Esophagus squamous epithelium (tissue), 4 donors: ENCODE results near the gene PARL.

Experiments used
- CTCF ChIP-seq, 6 experiments: fragments of 450-650 bp in 4 of 6; fragments of 200-600 bp in 2 of 6; sonication (generic) in 2 of 6; IDR thresholded peaks; one replicate each; pipeline ENCODE4 v1.5.1; 2016 to 2019; ENCODE audit warnings: antibody characterized with exemption in 6 of 6, mild to moderate bottlenecking in 4 of 6, moderate library complexity in 4 of 6
- POLR2A ChIP-seq, 4 donors: fragments of 450-650 bp; IDR thresholded peaks; one replicate each; pipeline ENCODE4 v1.6.1; 2017; ENCODE audit warnings: antibody characterized with exemption in 4 of 4, mild to moderate bottlenecking in 4 of 4, moderate library complexity in 3 of 4

- TF ChIP-seq POLR2A (IDR thresholded peaks at IDR 0.05) (no peak), CTCF (IDR thresholded peaks at IDR 0.05) (no peak)
These were observed 94.9 kb downstream of the PARL start for GRCh38 chr3:183789826-183790225.
